HG03571 (cell line): Measurements from ENCODE around the gene GSAP.

Source experiments
- ATAC-seq: cut with Tn5 transposase; IDR thresholded peaks from one replicate; pipeline ENCODE4 v1.9.1; 2021; ENCODE audit not compliant: unreplicated experiment

Gene GSAP

DNA sequence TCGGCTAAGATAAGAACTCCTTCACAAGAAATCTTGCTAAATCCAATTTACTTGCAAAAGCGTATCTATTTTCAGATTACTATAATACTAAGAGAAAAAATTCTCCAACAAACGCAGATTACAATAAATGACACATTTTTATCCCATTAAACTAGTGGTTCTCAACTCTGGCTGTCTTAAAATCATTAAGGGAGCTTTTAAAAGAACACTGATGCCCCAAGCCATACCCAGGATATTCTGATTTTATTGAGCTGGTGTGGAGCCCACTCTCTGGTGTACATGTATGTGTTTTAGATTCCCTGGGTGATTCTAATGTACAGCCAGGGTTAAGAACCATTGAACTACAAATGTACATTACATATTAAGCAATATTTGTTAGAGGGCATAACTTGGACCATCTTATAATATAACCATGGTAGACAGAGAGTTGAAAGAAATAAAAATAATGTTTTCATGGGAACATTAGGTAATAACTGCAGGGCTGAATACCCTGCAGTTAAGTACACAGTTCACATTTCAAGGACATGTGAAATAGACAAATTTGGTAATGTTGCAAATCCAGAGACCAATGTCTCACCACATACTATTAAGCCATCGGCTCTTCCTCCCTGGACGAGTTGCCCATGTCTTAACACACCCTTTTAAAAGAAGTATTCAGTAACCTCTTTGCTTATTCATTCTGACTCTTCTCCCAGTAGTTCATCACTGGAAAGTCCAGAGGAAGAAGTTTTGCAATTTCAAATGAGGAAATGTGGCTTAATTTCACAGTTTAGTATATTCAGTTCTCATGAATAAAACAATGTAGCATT is 6.2 kb downstream of the GSAP start:
- ATAC-seq = no peak

DNA sequence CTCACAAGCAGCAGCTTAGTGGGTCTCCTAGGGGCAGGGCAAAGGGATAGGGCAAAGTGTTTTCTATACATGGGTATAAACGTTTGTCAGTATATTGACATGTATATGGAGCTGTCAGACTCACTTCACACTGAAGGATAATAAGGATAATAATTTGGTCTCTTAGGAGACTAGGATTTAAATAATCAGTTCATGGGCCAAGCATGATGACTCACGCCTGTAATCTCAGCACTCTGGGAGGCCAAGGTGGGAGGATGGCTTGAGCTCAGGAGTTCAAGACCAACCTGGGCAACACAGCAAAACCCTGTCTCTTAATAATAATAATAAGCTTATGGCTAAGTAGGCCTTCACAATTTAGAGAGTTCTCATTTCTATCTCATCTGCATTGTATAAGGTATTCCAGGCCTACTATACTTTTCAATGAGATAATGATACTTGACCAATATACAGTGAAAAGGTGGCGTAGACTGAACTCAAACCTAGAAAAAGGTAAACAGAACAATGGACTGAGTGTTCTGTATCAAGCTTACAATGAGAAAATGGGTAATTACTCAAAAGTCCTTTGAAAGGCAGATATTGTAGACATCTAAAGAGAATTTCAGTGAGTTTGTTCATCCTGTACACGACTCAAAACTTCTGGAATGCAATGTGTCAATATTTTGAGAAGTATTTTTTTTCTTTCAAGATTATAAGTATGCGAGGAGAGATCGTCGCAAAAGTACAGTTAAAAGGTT is 7.0 kb downstream of the GSAP start:
- ATAC-seq = no peak

DNA sequence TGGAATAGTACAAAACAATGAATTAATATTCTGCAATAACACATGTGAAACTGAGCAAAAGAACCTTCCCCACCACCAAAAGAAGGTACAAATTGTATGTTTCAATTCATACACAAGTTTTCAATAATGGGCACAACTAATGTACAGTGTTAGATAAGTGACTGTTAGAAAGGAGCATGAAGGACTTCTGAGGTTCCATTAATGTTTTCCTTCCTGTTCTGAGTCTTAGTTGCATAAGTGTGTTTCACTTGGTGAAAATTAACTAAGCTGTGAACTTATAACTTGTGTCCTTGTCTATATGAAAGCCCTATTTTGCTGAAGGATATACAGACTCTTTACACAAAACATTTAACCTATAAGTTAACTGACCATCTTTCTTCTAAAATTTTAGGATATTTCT is 8.2 kb downstream of the GSAP start:
- no peak for ATAC-seq

DNA sequence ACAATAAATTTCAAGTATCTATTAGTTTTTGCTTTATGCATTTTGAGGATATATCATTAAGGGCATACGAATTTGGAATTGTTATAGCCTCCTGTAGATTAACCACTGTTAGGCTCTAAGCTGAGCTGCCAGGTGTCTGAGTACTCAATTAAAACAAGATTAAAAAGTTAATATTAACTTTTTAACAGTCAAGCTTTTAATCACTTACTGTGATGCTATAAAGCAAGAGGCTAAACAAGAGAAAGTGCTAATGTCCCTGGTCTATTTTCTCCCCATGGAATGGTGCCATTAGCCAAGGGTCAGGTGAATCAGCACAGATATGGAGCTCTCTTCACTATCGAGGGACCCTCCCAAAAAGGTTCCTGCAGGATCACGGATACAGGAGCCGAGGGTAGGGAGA is 9.7 kb downstream of the GSAP start:
- no peak for ATAC-seq

DNA sequence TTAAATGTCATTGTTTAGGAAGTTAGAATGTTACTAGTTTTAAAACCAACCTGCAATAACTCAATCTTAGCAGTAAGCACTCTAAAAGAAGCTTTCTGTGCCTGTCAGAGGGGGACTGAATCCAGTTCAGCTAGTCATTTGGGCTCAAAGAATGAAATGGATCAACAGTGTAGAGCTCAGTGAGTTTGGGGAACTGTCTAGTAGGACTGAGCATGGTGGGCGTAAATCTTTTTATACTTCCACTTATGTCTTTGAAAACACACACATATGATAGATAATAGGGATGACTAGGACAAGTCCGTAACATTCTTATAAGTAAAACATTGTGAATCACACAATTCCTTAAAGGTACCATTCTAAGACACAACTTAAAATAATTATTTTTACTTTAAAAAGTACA is 11.5 kb downstream of the GSAP start:
- no peak for ATAC-seq

DNA sequence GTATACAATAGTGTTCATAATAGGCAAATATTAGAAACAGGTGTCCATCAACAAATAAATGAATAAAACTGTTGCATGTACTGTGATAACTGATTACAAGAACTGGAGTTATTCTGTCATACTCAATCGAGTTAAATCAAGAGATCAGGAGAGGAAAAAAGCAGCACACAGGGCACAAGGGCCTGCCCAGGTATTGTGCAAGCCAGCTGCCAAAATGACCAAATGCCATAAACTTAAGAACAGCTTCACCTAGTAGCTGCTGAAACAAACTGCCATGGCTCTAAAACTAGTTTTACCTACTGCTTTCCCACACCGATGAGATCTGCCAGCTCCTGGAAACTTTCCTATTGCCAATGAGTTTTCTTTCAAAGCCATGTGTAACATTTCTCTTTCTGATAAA is 12.2 kb downstream of the GSAP start:
- ATAC-seq = no peak

DNA sequence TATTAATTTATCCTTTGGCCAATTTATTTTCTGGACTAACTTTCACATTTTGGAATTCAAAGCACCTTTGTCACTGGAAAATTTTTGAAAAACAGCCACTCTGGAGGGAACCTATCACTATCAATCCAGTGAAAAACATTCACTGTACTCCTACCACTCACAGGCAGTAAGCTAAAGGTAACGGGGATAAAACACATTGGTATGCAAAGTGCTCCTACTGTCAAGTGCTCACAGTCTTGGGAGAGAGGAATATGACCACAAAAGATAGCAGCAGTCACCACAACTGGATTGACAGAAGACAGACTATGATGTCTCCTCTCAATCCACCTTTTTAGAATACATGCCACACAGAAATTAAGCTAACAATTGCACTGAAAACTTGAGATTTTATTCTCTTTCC is 13.3 kb downstream of the GSAP start:
- no peak for ATAC-seq

DNA sequence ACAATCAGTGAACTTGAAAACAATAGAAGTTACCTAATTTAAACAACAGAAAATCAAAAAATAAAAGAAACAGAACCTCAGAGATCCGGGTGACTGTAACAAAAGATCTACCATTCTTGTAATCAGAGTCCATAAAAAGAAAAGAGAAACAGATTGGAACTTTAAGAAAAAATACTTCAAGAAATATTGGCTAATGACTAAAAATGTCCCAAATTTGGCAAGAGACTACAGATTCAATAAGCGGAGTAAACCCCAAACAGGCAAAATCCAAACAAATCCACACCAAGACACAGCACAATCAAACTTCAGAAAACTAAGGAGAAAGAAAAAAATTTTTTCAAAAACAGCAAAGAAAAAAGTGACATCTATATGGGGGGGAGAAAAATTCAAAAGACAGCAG is 15.1 kb downstream of the GSAP start:
- ATAC-seq = no peak

DNA sequence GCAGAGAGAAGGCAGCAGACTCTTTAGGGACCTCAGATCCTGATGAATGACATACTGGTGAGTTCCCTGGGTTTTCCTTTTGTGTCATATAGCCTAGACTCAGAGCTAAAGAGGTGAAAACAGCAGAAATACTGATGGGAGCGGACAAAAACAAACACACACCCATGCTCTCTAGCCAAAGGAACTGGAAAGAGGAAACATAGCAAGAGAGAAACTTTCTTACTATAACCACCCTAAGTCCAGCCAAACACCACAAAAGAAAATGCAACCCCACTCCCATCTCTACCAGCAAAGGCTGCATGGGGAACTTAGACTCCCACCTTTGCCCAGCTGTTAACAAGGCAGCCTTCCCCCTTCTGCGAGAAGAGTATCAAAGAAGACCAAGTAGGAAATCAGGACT is 16.3 kb downstream of the GSAP start:
- ATAC-seq = no peak

DNA sequence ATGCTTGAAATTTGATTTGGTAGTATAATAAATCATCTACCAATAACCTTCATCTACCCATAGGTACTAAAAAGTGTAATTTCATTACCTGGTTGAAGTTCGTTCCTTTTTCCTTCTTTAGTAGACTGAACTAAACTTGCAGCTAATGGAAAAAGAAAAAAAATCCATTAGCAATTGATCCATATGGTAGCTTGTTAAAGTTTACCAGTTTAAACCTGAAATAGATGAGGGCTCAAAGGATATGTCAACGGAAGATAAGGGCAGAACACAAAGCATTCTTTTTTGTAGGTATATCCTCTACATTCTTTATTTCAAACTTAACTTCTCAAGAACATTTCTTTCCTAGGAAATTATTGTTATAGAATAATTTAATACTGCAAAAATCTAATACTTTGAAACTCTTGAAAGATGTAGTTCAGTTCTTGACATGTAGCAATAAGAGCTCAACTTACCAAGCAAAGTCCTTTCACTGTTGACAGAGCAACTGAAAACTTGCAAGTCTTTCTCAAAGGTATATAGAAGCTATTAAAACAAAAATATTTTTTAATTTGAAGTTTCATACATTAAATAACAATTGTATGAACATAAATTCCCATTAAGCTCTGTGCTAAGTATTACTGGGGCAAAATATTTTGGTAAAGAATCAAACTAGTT is 19.1 kb downstream of the GSAP start:
- ATAC-seq = no peak

DNA sequence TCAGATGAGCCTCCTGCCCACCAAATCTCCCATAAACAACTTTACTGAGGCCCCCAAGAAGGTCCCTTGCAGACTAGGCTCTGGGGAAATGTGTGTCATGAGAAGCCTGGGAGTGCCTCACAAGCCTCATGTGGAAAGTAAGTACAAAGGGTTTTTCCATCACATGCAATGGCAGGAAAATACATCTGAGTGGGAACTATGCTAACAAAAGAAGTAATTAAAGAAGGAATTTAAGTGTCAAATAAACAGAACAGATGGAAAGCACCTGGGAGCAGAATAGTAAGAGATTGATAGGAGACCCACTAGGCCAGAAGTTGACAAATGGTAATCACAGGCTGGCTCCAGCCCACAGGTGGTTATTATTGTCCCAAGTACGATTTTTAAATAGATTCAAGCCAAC is 20.5 kb downstream of the GSAP start:
- no peak for ATAC-seq

DNA sequence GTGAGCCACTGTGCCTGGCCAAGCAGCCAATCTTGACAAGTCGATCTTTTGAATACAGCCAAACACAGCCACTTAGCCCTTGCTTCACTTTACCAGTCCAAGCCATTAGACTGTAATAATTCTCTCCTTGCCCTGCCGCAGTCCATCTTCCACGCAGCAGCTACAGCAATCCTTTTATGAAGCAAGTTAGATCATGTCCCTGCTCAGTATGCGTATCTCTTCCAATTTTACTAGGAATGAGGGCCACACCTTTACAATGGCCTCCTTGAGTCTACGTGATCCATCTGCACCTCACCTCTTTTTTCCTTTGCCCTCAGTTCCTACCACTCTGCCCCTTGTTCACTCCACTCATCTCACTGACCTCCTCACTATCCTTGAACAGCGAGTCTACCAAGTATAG is 22.2 kb downstream of the GSAP start:
- ATAC-seq = no peak

DNA sequence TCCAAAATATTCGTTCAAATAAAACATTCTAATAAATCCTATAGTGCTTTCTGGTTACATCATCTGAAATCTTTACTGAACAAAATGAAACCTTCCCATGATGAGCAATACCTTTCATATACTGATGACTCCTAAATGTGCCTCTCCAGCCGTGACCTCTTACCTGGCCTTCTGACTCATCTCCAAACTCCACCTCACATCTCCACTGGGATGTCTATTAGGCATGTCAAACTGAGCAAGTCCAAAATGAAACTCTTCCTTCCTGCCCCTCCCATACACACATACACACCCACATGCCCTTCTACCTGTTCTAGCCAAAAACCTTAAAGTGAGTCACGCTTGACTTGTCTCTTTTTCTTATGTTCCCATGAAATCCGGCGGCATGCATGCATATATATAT is 22.9 kb downstream of the GSAP start:
- ATAC-seq = peak; percentile 88

DNA sequence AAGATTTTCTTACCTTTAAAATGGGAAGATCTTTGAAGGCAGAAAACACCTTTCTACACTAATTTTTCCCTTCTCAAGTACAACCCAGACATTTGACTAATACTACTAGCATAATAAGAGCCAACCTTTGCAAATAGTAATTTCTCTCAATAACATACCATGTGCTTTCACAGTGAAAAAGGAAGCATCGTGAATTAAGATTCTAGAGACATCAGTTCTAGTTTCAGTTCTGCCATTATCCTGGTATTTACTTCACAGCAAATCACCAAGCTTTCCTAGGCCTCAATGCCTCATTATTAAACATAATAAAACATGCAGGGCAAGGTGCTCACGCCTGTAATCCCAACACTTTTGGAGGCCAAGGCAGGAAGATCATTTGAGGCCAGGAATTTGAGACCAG is 24.9 kb downstream of the GSAP start:
- ATAC-seq = no peak

DNA sequence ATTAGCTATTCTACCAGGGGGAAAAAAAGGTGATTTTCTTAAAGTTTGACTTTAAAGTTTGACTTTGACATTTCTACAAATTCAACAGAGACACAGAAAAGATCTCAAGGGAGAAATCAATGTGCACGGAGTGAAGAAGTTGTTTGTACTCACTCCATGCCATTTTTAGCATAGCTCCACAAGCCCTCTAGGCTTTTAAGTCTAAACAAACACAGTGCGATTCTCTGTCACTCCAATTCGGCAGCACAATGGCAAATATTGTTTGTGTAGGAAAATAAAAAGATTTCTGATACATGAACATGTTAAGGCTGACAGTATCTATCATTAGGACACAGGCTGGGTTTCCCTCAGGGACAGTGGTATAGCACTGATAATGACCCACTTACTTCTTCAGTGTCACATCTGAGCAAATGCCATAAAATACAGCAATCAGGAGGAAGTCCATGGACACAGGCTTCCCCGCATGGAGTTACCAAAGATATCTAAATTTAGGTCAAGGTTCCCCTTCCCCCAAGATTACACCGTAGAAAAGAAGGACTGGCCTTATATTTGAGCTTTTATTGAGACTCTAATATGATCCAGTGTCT is 28.0 kb downstream of the GSAP start:
- ATAC-seq = no peak

DNA sequence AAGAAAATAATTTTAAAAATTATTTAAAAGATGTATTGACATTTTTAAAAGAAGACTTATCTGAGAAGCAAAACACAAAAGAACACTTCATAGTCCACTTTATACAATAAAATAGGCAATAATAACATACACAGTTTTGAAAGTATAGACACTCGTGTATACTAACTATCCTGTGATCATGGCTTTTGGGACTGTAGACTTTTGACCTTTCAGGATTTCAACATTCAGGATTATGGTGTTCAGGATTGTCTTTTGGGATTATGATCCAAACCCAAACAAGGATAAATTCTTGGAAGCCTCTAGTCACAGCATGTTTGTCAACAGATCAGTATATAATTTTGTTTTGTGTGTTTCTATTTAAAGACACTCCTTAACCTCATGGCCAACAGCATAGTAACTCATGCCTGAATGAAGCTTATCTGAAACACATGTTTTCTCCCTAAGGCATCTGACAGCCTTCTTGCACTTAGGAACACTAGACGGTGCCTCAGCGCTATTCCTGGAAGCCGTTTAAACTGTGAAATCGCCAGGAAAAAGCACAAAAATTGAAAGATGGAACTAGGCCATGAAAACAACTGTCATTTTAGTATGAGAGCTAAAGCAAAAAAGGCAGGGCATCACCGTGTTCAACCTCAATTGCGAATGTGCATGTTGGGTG is 29.9 kb downstream of the GSAP start:
- no peak for ATAC-seq

DNA sequence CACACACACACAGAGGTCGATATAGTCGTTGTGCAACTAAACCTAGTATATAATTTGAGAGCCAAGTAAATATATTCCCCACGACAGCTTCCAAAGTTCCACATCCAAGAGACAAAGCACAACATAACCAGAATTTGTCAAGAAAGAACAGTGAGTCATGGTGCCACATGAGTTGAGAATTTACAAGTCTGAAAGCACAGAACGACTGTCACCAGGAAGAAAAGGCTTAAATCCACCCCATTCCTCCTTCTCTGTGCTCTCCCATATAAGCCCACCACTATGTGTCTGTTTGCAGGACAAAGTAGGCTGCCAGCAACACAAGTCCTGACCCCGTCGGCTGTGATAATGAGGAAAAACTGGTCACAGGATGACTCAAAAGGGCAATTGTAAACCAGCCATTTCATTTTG is 32.8 kb downstream of the GSAP start:
- no peak for ATAC-seq

DNA sequence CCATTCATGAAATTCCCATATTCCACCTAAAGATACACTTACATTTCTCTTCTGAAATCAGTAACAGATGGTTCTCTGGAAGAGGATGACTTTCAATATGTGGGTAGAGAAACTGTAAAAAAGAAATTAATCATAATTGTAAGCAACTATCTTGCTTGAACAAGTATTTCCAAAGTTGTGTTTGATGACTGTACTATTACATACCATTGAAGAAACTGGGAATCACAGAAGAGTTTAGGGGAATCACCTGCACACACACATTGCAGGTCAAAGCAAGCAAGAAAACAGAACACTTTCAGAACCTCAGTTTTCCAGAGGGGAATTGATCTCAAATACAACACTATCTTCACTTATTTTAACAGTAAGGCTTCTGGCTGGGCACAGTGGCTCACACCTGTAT is 33.6 kb downstream of the GSAP start:
- ATAC-seq = no peak

DNA sequence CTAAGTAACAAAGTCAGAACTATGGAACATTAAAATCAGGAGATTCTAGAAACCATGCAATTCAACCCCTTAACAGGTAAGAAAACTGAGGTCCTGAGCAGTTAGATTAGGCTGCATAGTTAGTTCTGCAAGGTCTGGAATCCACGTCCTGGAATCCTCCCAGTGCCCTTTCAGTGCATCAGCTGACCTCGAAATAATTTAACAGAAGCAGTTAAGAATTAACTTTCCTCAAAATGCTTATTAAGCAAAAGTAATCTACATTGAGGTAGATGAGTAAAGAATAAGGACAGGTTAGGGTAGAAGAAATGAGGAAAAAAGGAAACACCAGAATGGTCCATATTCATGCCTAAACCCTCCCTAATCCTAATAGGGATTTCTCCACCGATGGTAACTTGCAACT is 37.6 kb downstream of the GSAP start:
- ATAC-seq = no peak

DNA sequence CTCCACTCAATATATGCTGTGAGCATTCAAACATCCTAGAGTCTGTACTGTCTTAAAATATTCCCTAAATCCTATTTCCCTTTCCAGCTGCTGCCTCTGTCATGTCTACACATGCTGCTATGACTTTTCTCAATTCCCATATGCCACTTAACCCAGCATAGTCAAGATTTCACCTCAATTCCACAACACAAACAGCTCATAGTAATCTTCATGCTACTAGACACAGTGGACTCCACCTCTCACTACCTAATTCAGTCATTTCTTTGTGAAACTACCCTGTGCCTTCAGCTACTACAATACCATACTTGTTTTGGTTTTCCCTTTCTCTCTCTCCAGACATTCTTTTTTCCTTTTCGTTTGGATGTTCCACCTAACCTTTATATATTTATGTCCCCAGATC is 45.5 kb downstream of the GSAP start:
- no peak for ATAC-seq

DNA sequence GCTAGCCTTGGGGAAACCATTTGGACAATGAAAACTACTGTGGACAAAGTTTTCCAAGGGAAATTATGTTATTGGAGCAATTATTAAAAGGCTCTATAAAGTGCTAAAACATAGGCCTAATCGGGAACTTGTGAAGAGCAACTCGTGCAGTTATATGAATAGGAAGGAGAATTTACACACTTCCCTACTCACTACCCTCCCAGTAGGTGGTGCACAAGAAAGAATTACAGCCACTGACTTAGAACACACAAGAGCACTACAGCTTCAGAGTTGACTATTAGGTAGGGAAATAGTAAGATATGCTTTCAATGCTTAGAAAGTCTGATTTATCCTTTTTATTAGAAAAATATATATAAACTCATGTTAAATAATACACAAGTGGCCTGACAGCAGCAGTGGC is 47.2 kb downstream of the GSAP start:
- ATAC-seq = no peak
